Cardiac fibroblast (primary cell): ENCODE measurements around the gene MAP3K12.

Source experiments
- DNase-seq, 2 donors: peaks; one replicate each; pipeline versions ENCODE4 v3.0.0 to v3.0.0-alpha.2; 2010; ENCODE audit warnings: low read depth in 2 of 2
- H3K4me3 ChIP-seq, 2 donors: replicated peaks in 1 of 2; 1 replicate in 1 of 2; 2 replicates in 1 of 2; pipeline ENCODE4 v1.5.1; 2011; ENCODE audit warnings: low read depth in 2 of 2, low read length in 2 of 2, mild to moderate bottlenecking in 2 of 2, moderate library complexity in 1 of 2
- TF ChIP-seq, protein P1 (sequence below): IDR thresholded peaks from one replicate; pipeline ENCODE4 v1.5.1; 2011; ENCODE audit warnings: low read depth, mild to moderate bottlenecking, low read length, inconsistent platforms

The MAP3K12 gene

DNA sequence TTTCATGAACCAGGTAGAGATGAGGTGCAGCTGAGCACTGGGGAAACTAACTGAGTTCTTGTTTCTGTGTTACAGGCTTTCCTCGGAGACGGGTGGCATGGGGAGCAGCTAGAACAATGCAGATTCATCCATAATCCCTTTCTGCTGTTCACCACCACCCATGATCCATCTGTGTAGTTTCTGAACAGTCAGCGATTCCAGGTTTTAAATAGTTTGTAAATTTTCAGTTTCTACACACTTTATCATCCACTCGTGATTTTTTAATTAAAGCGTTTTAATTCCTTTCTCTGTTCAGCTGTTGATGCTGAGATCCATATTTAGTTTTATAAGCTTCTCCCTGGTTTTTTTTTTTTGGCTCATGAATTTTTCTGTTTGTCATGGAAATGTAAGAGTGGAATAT, 19.9 kb downstream of the MAP3K12 start:
- TF ChIP-seq, protein P1, sequence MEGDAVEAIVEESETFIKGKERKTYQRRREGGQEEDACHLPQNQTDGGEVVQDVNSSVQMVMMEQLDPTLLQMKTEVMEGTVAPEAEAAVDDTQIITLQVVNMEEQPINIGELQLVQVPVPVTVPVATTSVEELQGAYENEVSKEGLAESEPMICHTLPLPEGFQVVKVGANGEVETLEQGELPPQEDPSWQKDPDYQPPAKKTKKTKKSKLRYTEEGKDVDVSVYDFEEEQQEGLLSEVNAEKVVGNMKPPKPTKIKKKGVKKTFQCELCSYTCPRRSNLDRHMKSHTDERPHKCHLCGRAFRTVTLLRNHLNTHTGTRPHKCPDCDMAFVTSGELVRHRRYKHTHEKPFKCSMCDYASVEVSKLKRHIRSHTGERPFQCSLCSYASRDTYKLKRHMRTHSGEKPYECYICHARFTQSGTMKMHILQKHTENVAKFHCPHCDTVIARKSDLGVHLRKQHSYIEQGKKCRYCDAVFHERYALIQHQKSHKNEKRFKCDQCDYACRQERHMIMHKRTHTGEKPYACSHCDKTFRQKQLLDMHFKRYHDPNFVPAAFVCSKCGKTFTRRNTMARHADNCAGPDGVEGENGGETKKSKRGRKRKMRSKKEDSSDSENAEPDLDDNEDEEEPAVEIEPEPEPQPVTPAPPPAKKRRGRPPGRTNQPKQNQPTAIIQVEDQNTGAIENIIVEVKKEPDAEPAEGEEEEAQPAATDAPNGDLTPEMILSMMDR: no peak
- no peak for DNase-seq
- H3K4me3 ChIP-seq: no peak overlapping the region

DNA sequence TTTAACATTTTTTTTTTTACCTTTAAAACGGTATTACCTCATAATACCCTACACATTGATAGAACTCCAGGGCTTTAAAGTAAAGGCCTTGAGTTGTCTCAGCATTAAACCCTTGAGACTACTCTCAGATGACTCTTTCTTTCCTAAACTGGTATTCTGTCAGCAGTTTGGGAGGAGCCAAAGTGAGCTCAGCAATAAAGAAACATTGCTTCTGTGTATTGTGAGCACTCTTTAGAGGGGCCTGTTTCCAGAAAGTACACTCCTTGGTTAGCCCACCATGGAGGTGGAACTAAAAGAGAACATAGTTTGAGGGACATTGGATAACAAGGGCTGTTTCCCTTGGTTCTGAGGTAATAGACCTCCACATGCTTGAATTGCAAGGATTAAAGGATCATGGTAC, 20.4 kb downstream of the MAP3K12 start:
- no peak overlapping the region for H3K4me3 ChIP-seq
- DNase-seq: peak in 1 of 2 donors; percentile 58
- TF ChIP-seq, protein P1: no peak

- no peak overlapping the region for H3K4me3 ChIP-seq
- DNase-seq: peak; percentile 43 to 52
- TF ChIP-seq, protein P1: peak; percentile 28
Observed at GRCh38 chr12:53476769-53477209, 22.5 kb downstream of the MAP3K12 start.

DNA sequence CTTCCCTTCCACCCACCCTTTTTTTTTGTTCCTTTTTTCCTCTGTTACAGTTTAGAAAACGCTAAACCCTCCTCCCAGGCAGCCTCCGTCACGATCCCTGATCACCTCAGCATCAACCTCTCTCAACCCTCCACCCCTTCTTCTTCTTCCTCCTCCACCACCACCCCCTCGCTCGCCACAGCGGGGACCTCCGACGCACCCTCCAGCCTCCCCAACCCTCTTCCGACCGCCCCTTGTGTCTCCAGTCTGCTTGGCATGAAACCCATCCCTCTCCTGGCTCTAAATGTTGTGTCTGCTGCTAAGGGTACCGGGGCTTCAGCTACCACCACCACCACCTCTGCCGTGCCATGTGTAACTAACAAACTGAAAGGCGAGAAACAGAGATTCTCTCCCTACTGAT, 24.4 kb downstream of the MAP3K12 start:
- H3K4me3 ChIP-seq: no peak overlapping the region
- TF ChIP-seq, protein P1: no peak
- no peak for DNase-seq

DNA sequence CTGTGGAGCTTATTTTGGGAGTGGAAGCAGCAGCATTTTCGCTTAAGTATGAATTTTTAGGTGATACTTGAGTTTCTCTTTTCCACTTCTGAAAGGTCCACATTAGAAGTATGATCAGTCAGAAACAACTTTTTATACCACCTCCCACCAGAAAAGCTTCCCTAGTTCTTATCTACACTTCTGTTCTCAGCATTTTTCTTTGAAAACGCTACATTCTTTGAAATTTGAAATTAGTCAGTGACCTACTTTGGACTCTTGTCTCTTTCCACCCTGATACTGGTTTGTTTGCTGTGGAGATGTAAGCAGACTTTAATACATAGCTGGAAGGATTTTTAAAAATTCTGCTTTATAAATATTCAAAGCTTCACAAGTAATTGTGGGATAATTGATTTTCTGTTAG, 25.2 kb downstream of the MAP3K12 start:
- TF ChIP-seq, protein P1: no peak
- no peak for DNase-seq
- H3K4me3 ChIP-seq: no peak overlapping the region

- TF ChIP-seq, protein P1: no peak
- no peak for DNase-seq
Observed at GRCh38 chr12:53472056-53472582, 27.1 kb downstream of the MAP3K12 start.

GRCh38 chr12:53468282-53468681, 31.0 kb downstream of the MAP3K12 start:
- DNase-seq: no peak
- TF ChIP-seq, protein P1: no peak
- no peak overlapping the region for H3K4me3 ChIP-seq

More at GRCh38 chr12:53472056-53472582, 27.1 kb downstream of the MAP3K12 start:
- H3K4me3 ChIP-seq: no peak overlapping the region
